ENCODE results near the gene HARBI1.

HARBI1 gene

GRCh38 chr11:46649180-46649738 lies 32.2 kb upstream of the HARBI1 start:
- H3K4me3 ChIP-seq (ENCODE audit: low read depth in 1 of 2, low read length in 1 of 2), result no peak overlapping the region
- peaks cover 97% of the 10 kb centered on the region for H3K36me3 ChIP-seq
- TF ChIP-seq, protein P1, sequence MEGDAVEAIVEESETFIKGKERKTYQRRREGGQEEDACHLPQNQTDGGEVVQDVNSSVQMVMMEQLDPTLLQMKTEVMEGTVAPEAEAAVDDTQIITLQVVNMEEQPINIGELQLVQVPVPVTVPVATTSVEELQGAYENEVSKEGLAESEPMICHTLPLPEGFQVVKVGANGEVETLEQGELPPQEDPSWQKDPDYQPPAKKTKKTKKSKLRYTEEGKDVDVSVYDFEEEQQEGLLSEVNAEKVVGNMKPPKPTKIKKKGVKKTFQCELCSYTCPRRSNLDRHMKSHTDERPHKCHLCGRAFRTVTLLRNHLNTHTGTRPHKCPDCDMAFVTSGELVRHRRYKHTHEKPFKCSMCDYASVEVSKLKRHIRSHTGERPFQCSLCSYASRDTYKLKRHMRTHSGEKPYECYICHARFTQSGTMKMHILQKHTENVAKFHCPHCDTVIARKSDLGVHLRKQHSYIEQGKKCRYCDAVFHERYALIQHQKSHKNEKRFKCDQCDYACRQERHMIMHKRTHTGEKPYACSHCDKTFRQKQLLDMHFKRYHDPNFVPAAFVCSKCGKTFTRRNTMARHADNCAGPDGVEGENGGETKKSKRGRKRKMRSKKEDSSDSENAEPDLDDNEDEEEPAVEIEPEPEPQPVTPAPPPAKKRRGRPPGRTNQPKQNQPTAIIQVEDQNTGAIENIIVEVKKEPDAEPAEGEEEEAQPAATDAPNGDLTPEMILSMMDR (IDR thresholded peaks at IDR 0.05), result no peak

DNA sequence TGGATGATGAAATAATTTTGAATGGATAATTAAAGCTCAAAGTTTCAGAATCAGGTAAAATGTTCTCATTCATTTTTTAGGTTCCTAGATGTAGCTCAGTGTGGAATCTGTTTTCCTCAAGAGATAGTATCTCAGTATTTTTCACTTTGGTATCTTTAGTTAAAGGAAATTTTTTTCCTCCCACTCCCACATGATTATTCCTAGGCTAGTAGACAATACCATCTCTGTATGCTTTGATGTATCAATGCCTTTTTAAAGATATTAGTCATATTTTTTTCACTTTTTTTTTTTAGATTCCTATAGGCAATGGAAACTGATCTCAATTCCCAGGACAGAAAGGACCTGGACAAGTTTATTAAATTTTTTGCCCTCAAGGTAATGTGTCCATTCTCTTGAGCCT lies 27.0 kb upstream of the HARBI1 start:
- TF ChIP-seq, protein P1 (IDR thresholded peaks at IDR 0.05), result no peak
- Histone ChIP-seq H3K36me3 (peaks cover 57% of the 10 kb centered on the region), H3K27ac (no peak overlapping the region)

More at GRCh38 chr11:46649180-46649738, 32.2 kb upstream of the HARBI1 start:
- Histone ChIP-seq H3K4me1 (ENCODE audit: control insufficient read depth in 1 of 2, insufficient read depth in 1 of 2, low read depth in 1 of 2, low read length in 1 of 2) (no peaks in the 10 kb centered on the region), H3K9me3 (no peaks in the 10 kb centered on the region), H3K27ac (no peak overlapping the region), H3K27me3 (no peaks in the 10 kb centered on the region)

GRCh38 chr11:46643531-46643930 lies 26.5 kb upstream of the HARBI1 start:
- TF ChIP-seq, protein P1 (IDR thresholded peaks at IDR 0.05), result no peak
- H3K4me1 ChIP-seq (ENCODE audit: control insufficient read depth in 1 of 2, insufficient read depth in 1 of 2, low read depth in 1 of 2, low read length in 1 of 2), result peaks cover 0 to 8% of the 10 kb centered on the region in 2 experiments
- H3K27ac ChIP-seq, result no peak overlapping the region
- no peak overlapping the region for H3K4me3 ChIP-seq (ENCODE audit: low read depth in 1 of 2, low read length in 1 of 2)
- H3K9me3 ChIP-seq, result no peaks in the 10 kb centered on the region
- H3K36me3 ChIP-seq, result peaks cover 54% of the 10 kb centered on the region
- H3K27me3 ChIP-seq, result no peaks in the 10 kb centered on the region

More for the DNA sequence above, 27.0 kb upstream of the HARBI1 start:
- Histone ChIP-seq H3K4me3 (ENCODE audit: low read depth in 1 of 2, low read length in 1 of 2) (no peak overlapping the region), H3K27me3 (no peaks in the 10 kb centered on the region), H3K9me3 (no peaks in the 10 kb centered on the region), H3K4me1 (ENCODE audit: control insufficient read depth in 1 of 2, insufficient read depth in 1 of 2, low read depth in 1 of 2, low read length in 1 of 2) (peaks cover 0 to 8% of the 10 kb centered on the region in 2 experiments)

DNA sequence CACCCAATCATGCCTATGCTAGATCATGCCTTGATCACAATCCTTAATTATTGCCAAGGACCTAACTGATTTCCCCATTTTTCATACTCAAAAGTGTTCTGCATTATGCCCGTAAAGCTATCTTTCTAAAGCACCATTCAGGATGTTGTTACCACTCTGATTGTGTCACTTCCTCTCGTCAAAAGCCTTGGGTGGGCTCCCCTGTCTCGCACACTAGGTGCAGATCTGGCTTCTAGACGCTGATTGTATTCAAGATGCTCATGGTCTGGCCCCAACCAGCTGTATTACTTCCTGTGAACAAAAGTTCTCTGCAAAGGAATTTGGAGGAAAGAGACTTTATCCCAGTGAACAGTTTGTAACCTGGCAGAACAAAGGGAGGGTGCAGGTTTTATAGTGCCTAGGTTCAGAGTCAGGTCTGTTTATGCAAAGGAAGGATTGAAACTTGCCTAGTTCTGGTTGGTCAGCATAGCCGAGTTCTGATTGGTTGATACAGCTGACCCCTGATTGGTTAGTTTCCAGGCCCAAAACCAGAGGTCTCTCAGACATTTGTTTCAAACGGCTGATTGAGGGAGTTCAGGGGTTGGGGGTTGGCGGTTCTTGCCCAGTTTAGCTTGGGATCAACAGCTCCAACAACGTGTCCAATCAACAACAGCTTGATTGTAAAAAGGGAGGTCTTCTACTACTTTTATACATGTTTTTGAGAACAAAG lies 25.8 kb upstream of the HARBI1 start:
- TF ChIP-seq, protein P1 (IDR thresholded peaks at IDR 0.05), result no peak
- H3K27me3 ChIP-seq, result no peaks in the 10 kb centered on the region
- H3K9me3 ChIP-seq, result no peaks in the 10 kb centered on the region
- peak overlapping the region; percentile 32 for H3K27ac ChIP-seq
- H3K4me3 ChIP-seq (ENCODE audit: low read depth in 1 of 2, low read length in 1 of 2), result no peak overlapping the region
- H3K4me1 ChIP-seq (ENCODE audit: control insufficient read depth in 1 of 2, insufficient read depth in 1 of 2, low read depth in 1 of 2, low read length in 1 of 2), result peaks cover 0 to 8% of the 10 kb centered on the region in 2 experiments
- H3K36me3 ChIP-seq, result peaks cover 53% of the 10 kb centered on the region

DNA sequence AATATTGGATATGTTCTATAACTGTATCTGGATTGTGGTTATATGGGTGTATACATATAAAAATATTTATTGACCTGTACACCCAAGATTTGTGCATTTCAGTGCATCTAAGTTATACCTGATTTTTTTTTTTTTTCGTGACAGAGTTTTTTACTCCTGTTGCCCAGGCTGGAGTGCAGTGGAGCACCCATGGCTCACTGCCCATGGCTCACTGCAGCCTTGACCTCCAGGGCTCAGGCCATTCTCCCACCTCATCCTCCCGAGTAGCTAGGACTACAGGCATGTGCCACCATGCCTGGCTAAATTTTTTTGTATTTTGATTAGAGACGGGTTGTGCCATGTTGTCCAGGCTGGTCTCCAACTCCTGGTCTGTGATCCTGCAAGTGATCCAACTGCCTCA lies 24.6 kb upstream of the HARBI1 start:
- Histone ChIP-seq H3K36me3 (peaks cover 46% of the 10 kb centered on the region), H3K27me3 (no peaks in the 10 kb centered on the region), H3K9me3 (no peaks in the 10 kb centered on the region), H3K4me3 (ENCODE audit: low read depth in 1 of 2, low read length in 1 of 2) (no peak overlapping the region), H3K4me1 (ENCODE audit: control insufficient read depth in 1 of 2, insufficient read depth in 1 of 2, low read depth in 1 of 2, low read length in 1 of 2) (peaks cover 0 to 8% of the 10 kb centered on the region in 2 experiments), H3K27ac (no peak overlapping the region)
- TF ChIP-seq, protein P1 (IDR thresholded peaks at IDR 0.05), result no peak
